Adrenal gland (tissue), 5 donors: ENCODE measurements around the gene ENDOD1.

Experiments used
- CTCF ChIP-seq, 6 experiments: fragments of 450-650 bp in 4 of 6; fragments of 200-600 bp in 2 of 6; sonication (generic) in 1 of 6; IDR thresholded peaks; 1 replicate in 5 of 6; 2 replicates in 1 of 6; pipeline versions ENCODE4 v1.5.1 to v1.8.0; 2016 to 2021; ENCODE audit warnings: antibody characterized with exemption in 6 of 6, mild to moderate bottlenecking in 2 of 6, moderate library complexity in 1 of 6
- POLR2A ChIP-seq, 2 donors: fragments of 450-650 bp; IDR thresholded peaks; one replicate each; pipeline ENCODE4 v1.6.1; 2017; ENCODE audit warnings: antibody characterized with exemption in 2 of 2, mild to moderate bottlenecking in 2 of 2, moderate library complexity in 1 of 2
- donor health status: DM: no; HTN: no; CAD: no.

- TF ChIP-seq CTCF (IDR thresholded peaks at IDR 0.05) (no peak), POLR2A (IDR thresholded peaks at IDR 0.05) (no peak)
Observed at GRCh38 chr11:95104121-95104830, 14.6 kb downstream of the ENDOD1 start.
